NCI-H1417 (cell line): Measurements from ENCODE around the gene PLET1.

ENCODE experiments used
- DNase-seq, 3 experiments: peaks; one replicate each; lab custom pipeline; 2025; lab: John Stamatoyannopoulos, UW

The PLET1 gene

DNA sequence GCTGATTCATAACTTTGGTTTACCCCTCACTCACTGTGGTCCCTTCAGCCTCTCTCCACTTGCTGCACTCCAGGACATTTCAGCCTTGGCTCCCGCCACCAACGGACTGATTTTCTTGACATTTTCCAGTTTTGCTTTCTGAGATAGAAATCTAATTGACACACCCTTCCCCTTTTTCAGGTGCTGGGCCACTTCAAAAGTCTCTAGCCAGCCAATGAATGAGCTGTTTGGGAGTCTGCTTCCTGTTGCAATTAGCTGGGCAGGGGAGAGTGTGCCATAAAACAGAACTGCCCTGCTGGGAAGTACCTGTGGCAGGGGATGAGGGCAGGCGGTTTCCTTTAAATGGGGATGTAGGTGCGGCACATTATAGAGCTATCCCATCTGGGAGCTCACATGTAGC lies 21.1 kb upstream of the PLET1 start:
- peak in 1 of 3 experiments; percentile 24 for DNase-seq

DNA sequence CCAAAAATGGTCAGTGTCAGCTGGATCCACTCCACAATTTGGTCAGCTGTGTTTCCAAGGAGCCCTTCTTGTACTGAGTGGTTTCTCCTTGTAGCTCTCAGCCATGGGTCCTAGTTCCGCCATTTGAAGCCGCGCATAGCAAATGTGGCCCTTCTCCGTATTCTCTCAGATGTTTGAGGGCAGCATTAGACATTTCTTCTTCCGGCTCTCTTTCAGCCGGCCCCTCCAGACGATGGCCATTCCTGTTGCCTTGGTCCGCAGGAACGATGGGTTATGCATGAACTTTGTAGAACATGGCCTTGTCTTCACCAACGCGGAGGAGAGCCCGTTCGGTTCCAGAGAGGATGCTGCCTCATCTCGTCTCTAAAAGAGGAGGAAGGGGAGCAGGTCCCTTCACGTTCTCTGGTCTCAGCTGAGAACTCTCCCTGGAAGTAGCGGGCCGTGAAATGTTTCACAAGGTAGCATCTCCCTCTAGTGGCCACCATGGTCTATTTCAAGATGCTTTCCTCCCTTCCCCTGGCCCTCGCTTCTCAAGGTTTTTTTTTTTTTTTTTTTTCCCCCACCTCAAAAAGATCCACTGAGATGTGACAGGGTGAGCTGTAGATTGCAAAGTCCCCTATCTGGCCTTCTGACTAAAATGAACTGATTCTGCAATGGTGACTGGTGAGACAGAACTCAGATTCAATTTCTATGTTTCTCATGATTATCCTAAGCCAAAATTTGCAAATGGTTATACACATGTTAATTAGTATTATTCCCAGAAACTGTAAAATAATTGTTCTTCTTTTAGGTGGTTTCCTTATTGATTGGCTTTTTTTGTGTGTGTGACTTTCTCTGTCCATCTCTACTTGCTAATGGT lies 19.8 kb upstream of the PLET1 start:
- DNase-seq = peak; percentile 76 to 93 (median 86)

DNA sequence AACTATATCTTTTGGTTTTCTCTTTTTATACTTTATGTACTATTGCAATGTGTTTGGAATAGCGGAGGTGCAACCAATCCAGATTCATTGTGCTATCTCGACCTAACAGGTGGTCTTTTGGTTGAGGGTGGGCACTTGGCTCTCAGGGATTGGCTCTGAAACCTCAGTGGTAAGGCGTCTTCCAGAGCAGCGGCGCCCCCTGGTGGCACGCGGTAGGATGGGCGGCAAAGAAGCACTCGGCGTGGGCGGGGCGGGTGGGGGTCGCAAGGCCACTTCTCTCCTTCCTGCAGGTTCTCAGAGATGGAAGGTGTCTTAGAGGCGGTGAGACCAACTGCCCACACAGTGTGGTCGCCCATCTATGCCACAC lies 19.2 kb upstream of the PLET1 start:
- peak; percentile 64 to 79 (median 70) for DNase-seq

DNA sequence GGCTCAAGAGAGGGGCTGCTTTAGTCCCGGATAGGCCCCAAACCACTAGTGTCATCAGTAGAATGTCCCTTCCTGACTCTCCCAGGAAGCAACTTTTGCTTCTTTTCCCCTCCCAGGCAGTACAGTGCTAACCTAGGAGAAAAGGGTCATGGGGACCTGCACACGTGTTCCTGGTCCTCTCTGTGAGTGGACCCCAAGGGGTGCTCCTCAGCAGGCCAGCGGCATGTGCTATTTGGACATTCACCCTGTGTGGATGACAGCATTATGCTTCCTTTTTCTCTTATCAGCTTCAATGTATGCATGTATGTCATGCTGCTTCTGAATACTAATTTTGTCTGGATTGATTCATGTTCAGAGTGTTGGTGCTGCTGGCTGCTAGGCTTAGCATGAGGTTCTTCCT lies 18.1 kb upstream of the PLET1 start:
- DNase-seq = no peak

DNA sequence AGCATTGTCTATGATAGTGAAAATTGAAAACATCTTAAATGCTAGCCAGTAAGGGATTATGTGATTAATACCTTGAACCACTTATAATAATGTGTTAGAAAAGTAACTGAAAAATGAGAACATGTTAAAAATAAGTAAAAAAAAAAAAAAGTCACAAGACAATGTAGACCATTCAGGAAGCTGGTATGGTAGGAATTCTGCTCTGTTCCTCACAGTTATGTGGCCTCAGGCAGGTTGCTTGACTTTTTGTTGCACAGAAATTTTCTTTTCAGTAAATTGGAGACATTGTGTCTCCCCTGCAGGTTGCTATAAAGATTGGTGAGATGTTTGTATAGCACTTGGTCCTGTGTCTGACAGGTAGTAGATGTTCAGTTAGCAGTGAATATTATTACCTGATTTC lies 17.3 kb upstream of the PLET1 start:
- no peak for DNase-seq

DNA sequence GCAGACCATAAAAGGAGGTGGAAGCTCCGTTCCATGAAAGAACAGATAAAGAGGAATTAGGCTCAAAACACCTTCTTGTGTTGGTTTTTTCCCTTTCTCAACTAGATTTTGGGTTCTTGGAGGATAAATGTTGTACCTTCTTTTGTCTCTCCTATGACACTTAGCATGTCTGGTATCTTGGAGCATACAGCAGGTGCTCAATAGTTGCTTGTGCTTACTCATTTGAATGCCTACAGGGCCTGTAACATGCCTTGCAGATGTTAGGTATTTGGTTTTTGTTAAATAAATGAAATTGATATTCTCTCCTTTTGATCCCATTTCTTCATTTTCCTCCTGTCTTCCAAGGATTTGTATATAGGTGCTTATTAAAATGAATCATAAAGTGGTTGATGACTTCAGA lies 16.4 kb upstream of the PLET1 start:
- no peak for DNase-seq

DNA sequence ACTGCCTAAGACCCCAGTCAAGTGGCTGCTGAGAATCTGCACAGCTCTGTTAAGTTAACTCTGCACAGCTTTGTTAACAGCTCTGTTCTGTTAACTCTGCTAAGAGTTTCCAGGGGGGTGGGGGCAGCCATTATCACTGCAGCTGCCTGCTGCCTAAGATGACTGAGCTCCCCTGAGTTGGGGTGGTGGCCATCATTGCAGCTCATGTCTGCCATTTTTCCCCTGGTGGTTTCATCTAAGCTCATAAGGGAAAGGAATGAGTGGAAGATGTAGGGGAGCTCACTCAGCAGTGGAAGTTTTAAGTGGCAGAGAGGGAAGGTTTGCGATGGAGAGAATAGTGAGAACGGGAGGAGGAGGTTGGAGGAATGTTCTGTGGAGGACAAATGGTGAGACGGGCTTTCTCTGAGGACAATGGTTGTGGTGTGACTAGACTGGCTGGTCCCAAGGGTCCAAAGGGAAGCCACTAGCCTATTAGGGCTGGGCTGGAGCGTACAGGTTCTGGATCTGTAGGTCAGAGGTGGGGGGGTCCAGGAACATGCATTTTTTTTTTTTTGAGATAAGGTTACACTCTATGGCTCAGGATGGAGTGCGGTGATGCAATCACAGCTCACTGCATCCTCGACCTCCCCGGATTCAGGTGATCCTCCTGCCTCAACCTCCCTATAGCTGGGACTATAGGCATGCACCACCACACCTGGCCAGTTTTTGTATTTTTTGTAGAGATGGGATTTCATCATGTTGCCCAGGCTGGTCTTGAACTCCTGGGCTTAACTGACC lies 13.5 kb upstream of the PLET1 start:
- DNase-seq = no peak

DNA sequence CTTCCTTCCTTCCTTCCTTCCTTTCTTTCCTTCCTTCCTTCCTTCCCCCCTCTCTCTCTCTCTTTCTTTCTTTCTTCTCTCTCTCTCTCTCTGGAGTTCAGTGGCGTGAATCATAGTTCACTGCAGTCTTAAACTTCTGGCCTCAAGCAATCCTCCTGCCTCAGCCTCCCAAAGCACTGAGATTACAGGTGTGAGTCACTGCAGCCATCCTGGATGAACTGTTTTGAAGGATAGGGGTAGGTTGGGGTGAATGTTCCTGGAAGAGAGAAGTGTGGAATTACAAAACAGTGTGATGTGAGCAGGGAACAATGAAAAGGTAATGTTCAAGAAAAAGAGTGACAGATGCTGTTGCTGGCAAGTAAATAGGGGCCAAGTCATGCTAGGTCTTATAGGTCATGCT lies 12.4 kb upstream of the PLET1 start:
- no peak for DNase-seq

DNA sequence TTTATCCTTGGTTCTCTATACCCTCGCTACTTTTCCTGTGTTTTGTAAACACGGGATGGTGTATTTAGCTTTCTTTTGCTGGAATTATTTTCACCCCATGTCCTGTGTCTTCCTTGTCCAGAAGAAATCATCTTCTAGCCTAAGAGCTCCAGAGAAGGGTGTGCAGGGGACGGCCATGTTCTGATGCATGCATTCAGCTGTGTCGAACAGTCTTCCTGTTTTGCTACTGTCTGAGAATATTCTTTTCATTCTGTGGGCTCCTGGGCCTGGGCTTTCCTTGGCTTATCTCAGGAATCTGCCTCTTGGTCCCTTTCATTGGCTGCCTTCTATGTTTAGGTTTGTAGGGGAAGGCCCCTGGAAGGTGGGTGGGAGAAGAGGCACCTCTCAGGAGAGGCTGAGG lies 10.6 kb upstream of the PLET1 start:
- DNase-seq = no peak

DNA sequence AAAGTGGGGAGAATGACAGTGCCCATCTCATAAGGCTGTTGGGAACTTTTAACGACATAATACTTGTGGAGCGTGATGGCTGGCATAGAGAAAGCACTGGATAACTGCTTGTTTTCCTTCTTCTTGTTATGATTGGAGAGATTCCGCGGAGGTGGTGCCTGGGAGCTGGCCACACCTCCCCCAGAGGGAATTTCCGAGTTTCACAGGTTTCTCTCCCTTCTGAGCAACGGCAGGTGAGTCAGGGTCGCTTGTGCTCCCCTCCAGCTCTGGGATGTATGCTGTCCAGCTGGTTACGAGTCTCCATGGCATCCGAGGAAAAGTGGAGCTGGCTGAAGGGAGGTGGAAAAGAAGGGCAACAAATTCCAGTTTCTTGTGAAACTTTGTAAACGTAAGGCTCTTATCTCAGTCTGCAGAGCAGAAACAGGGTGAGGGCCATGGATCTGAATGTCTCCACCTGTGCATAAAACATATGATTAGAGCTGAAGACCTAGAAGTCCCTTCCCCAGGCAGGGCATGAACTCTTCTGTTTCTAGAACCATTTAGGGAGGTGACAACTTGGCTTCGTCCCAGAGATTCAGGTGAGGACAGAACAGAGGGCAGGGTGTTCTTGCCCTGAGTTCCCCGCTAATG lies 10.0 kb upstream of the PLET1 start:
- DNase-seq = no peak

DNA sequence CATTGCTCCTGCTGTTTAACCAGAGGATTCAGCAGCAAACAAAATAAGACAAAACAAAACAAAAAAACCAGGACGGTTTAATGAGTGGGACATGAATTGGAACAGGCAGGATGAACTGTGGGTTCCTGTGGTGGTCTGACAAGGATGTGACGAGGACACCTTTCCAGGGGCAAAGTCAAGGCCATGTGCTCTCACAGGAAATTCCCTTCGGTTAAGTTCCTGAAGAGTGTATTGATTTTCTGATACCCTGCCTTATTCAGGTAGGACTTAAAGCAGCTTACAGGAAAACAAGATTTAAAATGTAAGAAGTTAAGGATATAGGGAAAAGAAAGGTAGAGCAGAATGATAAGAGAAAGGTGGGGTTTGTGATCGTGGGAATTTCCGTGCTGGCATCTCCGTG lies 8.5 kb upstream of the PLET1 start:
- DNase-seq = no peak

DNA sequence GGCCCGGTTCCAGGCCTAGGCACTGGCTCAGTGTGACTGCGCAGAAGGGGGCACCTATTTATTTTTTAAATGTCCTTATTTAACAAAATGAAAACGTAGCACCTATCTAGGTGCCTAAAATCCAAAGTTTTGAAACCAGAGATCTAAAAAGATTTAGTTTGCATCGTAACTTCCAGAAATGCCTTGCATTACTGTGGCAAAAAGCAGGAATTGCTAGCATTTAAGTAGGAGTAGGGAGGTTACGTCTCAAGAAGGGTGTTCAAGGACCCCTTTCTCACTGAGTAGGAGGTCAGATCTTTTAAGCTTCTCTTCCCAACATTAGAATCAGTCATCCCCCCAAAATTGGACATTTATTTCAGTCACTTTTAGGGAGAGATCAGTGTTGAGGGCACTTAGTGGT lies 7.7 kb upstream of the PLET1 start:
- DNase-seq = no peak

DNA sequence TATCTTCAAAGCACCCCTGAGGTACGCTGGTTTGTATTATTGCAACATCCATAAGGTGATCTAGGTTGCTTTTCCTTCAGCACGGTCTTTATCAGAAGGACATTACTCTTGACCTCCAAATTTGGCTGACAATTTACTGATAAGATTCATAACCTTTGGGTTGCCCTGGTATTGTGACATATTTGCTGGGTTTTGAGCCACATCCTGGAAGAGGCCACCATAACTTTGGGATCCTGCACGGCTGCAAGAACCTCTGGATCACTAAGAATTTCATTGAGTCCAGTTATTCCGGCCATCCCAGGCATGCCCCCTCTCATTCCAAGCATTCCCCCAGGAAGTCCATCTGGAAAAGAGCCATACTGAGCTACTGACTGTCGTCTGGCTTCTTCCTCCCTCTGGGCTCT lies 6.5 kb upstream of the PLET1 start:
- DNase-seq = no peak

DNA sequence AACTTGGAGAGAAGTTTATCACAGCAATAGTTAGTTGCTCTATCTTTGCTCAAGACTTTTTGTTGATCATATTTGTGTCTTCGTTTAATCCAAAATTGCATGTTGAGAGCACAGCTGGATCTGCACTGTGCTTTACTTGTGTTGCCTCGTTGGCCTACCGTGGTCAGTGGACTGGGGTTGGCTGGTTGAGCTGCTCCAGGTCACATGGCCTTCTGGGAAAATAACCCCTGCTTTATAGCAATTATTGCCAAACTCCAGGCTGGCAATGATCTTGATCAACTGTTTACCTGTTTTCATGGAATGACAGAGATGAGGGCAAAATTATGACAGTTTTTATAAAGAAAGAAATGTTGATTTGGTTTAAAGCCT lies 5.7 kb upstream of the PLET1 start:
- DNase-seq = no peak

DNA sequence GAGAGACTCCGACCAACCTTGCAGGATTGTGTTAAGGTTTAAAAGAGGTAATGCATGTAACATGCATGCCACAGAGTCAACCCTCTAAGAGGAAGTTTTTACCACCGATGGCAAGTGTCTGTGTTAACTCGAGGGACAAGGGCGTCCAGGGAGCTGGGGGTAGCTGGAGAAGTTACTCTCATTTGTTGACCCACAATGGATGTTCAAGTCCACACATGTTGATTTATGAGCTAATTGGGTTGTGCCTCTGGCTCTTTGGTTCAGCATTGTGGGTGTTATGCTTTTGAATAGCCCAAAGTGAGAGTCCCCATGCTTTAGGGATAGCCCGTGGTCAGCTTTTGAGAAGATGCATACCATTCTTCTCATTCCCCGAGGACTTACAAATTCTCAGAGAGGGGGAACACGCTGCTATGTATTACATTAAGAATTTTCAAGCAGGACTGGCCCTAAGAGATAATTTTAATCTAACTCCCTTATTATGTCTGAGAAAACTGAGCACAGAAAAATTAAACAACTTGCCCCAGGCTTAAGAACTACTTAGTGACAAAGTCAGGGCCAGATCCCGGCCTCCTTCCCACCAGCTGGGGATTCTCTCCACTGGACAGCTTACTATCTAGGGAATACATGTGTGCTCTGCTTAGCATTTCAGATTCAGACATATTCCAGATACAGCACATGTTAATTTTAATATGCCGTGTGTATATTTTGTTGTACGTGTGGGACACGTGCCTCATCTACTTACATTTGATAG lies 5.2 kb upstream of the PLET1 start:
- DNase-seq = no peak

DNA sequence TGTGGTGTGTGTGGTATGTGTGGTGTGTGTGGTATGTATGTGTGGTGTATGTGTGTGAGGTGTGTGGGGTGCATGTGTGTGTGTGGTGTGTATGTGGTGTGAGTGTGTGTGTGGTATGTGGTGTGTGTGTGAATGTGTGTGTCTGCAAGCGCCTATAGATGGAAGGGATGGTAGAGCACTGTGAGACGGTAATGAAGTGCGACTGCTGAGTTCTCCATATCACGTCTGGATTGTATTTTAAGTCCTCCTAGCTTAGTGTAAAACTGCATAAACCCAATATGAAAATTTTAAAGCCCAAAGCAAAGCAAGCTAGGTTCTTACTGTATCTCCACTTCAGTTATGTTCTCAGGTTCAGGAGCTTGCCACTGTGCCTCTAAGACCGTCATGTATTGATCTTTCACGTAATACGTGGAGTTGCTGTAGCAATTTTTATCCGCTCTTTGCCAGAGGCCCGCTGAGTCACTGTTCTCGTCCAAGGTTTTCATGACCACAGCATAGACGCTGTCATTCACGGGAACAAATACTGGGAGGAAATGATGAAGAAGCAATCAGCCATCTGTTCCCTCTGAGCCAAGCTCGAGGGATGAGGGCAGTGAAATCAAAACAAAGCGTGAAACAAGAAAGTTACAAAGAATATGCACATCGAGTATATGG lies 5.5 kb downstream of the PLET1 start:
- no peak for DNase-seq

DNA sequence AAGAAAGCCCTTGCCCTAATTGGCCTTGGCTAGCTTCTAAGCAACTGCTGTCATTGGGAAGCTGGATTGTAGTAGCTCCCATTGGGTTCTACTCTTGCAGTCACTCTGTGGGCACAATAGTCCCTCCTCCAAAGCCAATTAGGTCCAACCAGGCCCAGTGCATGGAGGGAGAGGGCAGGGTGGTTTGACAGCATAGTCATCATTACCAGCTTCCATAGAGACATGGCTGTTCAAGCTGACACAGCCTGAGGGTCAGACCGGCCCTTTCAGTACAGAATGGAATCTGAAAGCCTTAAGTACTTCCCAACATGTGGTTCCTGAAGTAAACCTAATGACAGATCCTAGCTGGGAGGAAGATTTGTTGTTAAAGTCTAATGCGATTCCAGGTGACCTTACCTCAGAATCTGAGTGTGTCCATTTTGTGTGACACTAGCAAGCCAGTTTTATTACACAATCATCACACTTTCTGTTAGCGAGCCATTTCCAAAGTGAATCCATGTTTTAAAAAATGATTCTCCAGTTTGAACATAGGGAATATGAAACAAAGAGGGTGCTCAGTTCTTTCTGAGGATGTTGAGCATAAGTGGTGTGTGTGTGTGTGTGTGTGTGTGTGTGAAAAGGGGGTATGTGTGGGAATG lies 6.9 kb downstream of the PLET1 start:
- no peak for DNase-seq

DNA sequence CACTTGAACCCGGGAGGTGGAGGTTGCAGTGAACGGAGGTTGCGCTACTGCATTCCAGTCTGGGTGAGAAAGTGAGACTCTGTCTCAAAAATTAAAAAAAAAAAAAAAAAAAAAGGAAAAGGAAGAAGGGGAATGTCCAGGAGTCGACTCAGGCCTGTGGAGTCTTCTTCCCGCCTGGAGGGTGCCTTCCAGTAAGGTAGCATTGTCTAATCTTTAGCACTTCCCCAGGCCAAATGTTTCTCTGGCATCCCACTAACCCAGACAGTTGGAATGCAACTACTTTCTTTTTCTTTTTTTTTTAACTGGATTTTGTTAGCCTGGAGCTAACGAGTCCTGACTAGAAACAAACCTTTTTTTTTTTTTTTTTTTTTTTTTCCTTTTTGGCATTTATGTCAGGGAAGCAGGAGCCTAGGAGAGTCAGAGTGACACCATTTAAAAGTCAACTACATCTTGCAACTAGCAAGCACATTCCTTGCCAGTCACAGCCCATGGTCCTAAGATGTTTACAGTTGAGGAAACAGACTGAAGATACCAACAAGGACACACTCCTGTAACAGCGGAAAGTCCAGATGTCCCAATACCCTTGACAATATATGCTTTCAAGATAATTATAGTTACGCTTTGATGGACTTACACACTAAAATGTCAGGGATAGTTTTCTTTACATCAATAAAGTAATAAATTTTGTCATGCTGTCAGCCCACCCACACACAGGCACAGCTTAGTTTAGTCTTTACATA lies 10.6 kb downstream of the PLET1 start:
- no peak for DNase-seq

DNA sequence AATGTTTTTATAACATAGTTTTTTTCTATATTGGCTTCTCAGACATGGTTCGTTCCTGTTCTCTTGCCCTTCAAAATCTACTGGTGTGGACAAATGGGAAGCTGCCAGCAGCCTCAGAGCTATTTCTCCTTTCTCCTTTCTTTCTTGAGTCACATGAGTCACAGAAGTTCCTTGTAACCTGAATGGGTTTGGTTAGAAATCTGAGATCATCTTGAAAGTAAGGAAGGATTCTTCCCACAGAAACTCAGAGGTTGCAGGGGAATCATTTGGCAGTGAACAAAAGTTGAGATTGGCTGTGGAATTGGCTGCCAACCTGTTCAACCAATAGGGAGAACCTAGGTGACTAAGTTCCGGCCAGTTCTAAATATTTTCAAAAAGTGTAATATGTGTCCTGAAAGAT lies 12.5 kb downstream of the PLET1 start:
- no peak for DNase-seq

DNA sequence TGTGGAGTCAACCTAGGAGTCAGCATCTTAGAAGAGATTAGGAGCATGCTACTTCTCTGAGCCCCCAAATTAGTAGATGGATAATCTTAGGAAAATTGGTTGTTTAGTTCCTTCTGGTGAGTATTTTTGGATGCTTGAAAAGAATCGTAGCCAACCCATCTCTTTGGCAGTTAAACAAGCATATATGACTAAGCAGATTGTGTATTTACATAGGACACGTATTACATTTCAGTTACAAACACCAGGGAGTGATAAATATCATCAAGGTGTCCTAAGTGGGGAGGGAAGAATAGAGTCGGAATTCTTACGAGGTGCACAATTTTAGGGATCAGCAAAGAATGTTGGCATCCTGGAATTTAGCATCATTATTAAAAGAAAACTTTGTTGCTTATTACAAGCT lies 13.5 kb downstream of the PLET1 start:
- no peak for DNase-seq

DNA sequence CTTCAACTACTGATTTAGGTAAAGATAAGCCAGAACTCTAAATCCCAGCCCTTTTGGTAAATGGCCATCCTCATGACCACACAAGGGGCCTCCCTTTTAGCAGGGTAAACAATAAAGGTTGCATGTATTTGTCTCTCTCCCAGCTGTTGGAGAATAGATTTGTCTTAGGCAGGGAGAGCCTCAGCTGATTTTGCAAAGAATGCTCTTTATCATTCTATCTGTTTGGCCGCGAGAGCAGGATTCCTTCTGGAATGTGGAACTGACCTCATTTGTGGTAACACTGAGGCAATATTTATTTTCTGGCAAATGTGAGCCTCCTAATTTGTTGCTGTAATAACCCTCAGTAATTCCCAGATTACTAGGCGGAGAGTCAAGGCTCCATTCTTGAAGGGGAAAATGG lies 19.2 kb downstream of the PLET1 start:
- DNase-seq = no peak
